ENCODE results near the gene DRICH1.

Gene DRICH1

DNA sequence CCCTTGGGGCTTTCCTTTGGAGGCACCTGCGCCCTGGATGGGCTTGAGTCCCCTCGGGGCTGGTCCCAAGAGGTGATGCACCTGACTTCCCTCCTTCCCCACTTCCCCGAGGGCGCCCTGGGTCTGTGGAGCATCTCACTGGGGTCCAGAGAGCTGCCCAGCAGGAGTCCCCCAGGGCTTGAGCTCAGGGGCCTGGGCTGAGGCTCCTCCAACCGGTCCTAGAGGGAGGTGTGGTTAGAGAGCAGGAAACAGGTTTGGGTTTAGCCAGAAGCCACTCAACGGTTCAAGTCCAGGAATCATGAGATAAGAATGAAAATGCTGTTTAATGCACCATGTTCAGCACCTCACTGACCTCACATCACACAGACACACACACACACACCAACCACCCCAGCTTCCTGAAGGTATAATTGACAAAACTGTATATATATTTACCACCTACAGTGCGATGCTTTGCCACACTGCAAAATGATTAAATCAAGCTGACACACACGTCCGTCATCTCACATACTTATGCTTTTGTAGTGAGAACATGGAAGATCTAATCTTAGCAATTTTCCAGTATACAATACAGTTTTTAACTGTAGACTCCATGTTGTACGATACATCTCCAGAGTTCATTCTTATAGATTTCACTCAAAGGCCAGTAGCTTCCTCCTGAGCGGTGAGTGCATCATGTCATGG is 51.4 kb downstream of the DRICH1 start:
- TF ChIP-seq CTCF (IDR thresholded peaks at IDR 0.05; ENCODE audit: insufficient read depth, low read depth, low read length, missing control alignments): no peak
- no peak for DNase-seq (ENCODE audit: low read depth)
- H3K4me3 ChIP-seq (ENCODE audit: low read length): no peak overlapping the region

DNA sequence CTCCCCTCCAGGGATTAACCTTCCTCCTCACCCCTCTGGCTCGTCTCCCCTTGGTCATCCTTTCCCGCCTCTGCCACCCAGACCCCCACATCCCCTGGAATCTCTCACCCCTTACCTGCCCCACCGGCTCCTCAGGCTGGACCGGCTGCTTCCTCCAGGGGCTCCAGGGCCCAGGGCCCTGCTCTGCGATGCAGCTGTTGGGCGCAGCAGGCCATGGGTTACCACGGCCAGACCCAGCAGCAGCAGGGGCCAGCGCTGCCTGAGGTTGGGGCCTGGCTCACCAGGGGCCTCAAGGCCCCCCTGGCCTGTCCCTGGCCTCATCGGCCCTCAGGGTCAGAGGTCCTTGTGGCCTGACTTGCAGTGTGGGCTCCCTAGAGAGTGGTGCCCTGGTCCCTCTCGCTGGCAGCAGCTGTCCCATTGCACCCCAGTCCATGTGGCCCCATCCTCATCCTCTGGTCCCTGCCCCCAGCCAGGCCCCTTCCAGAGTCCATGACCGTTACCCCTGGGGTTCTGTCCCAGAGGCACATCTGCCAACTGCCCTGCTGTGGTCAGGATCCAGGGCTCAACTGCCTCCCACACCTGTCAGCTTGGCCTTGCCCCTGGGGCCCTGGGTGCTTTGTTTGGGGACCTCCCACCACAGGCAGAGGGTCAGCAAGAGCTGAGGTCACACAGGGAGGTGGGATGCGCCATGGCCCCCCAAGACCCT is 52.1 kb downstream of the DRICH1 start, which contains the start of gene IGLL1:
Gene IGLL1, minus strand, starts transcription at position 421 of the 706 bp plus-strand sequence. Its CDS starts 100 bp downstream, at position 321.
- DNase-seq (ENCODE audit: low read depth): no peak
- no peak within 1 kb of the TSS for H3K4me3 ChIP-seq (ENCODE audit: low read length)
- no peak for TF ChIP-seq CTCF (IDR thresholded peaks at IDR 0.05; ENCODE audit: insufficient read depth, low read depth, low read length, missing control alignments)

GRCh38 chr22:23579280-23579679 is 52.8 kb downstream of the DRICH1 start:
- TF ChIP-seq CTCF (IDR thresholded peaks at IDR 0.05; ENCODE audit: insufficient read depth, low read depth, low read length, missing control alignments): no peak
- no peak overlapping the region for H3K4me3 ChIP-seq (ENCODE audit: low read length)
- no peak for DNase-seq (ENCODE audit: low read depth)

DNA sequence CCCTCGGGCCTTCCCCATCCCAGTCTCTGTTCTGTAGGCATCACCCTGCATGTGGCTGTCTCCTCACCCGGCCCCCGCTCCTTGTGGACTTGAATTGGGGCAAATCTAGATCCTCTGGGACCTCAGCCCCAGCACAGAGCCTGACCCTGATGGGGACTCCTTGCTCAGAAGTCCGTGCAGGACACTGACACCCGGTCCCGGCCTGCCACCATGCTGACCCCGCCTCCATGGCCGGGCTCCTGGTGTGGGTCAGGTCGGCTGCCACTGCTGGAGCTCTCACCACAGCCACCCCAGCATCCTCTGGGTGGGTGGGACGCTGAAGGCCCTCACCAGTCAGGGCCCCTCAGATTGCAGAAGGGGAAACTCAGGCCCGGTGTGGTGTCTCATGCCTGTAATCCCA is 53.8 kb downstream of the DRICH1 start:
- H3K4me3 ChIP-seq (ENCODE audit: low read length): no peak overlapping the region
- no peak for TF ChIP-seq CTCF (IDR thresholded peaks at IDR 0.05; ENCODE audit: insufficient read depth, low read depth, low read length, missing control alignments)
- DNase-seq (ENCODE audit: low read depth): no peak

DNA sequence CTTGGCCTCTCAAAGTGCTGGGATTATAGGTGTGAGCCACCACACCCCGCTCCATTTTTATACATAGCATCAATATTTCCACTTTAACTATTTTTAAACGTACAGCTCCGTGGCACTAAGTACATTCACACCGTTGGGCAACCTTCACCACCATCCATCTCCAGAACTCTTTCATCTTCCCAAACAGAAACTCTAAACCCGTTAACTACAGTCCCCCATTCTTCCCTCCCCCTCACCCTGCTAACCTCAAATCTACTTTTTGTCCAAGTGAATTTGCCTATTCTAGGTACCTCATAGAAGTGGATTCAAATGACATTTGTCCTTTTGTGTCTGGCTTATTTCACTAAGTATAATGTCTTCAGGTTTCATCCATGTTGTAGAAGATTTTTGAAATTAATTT is 55.4 kb downstream of the DRICH1 start:
- no peak for TF ChIP-seq CTCF (IDR thresholded peaks at IDR 0.05; ENCODE audit: insufficient read depth, low read depth, low read length, missing control alignments)
- DNase-seq (ENCODE audit: low read depth): no peak
- H3K4me3 ChIP-seq (ENCODE audit: low read length): no peak overlapping the region

GRCh38 chr22:23575601-23576000 is 56.5 kb downstream of the DRICH1 start:
- no peak for DNase-seq (ENCODE audit: low read depth)
- no peak for TF ChIP-seq CTCF (IDR thresholded peaks at IDR 0.05; ENCODE audit: insufficient read depth, low read depth, low read length, missing control alignments)

More at GRCh38 chr22:23575601-23576000, 56.5 kb downstream of the DRICH1 start:
- no peak overlapping the region for H3K4me3 ChIP-seq (ENCODE audit: low read length)

Measured in epithelial cell of esophagus (primary cell).